KOPT-K1 (cell line): ENCODE results near the gene LCN12.
A peak's percentile ranks its signal among the peaks of the same experiment; 100 is the strongest.

Experiments used
- H3K27ac ChIP-seq: fragments of 200-600 bp; sonication (generic); 2 replicates; pipeline ENCODE4 v1.5.1; 2016; ENCODE audit warnings: antibody characterized with exemption, mild to moderate bottlenecking, low read depth, low read length; ENCODE audit not compliant: poor library complexity, severe bottlenecking
- H3K36me3 ChIP-seq: fragments of 200-600 bp; sonication (generic); 2 replicates; pipeline ENCODE4 v1.5.1; 2017; ENCODE audit warnings: antibody characterized with exemption, mild to moderate bottlenecking, low read length, moderate library complexity; ENCODE audit not compliant: insufficient read depth
- H3K9me3 ChIP-seq: fragments of 200-600 bp; sonication (generic); 2 replicates; pipeline ENCODE4 v1.5.1; 2017; ENCODE audit warnings: antibody characterized with exemption, low read length, mild to moderate bottlenecking; ENCODE audit not compliant: insufficient read depth, poor library complexity, severe bottlenecking

Gene LCN12

DNA sequence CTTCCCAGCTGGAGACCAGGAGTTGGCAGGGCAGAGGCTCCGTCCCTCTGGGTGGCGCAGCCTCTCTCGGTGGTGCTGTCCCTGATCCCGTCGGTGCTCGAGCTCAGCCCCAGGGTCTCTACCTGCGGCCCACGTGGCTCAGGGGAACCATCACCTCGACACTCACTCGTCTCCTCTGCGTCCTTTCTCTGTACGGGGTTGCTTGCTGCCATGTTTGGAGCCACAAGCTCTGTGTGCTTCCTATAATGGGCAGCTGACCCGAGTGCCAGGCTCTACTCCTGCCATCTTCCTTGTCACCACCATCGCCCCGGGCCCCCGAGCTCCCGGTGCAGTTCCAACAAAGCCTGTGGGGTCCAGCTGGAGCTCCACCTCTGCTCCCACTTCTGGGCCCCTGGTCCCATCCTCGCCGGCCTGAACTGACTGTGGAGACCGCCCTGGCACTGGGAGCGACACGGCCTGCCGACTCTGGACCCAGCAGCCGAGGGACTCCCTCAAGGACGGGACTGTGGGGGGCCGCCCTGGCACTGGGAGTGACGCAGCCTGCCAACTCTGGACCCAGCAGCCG, 12.6 kb upstream of the LCN12 start:
- Histone ChIP-seq H3K9me3 (no peaks in the 10 kb centered on the region), H3K27ac (no peak overlapping the region), H3K36me3 (peaks cover 54% of the 10 kb centered on the region; the same call in 1 of the 2 replicates)

DNA sequence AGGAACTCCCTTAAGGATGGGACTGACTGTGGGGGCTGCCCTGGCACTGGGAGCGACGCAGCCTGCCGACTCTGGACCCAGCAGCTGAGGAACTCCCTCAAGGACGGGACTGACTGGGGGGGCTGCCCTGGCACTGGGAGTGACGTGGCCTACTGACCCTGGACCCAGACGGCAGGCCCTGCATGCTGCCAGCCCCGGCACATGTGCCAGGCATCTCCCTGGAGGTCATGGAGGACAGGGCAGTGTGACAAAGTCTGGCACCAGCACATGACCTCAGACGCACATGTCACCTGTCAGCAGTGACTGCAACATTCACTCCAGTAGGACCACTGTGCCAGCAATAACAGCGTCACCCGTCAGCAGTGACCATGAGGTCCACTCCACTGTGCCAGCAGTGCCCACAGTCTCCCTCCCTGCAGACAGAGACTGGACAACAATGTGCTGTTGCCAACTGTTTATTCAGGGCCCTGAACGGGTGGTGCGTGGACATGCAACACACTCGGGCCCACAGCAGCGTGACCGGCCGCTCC, 12.0 kb upstream of the LCN12 start:
- Histone ChIP-seq H3K9me3 (no peaks in the 10 kb centered on the region), H3K36me3 (peaks cover 54% of the 10 kb centered on the region; the same call in 1 of the 2 replicates), H3K27ac (no peak overlapping the region)

DNA sequence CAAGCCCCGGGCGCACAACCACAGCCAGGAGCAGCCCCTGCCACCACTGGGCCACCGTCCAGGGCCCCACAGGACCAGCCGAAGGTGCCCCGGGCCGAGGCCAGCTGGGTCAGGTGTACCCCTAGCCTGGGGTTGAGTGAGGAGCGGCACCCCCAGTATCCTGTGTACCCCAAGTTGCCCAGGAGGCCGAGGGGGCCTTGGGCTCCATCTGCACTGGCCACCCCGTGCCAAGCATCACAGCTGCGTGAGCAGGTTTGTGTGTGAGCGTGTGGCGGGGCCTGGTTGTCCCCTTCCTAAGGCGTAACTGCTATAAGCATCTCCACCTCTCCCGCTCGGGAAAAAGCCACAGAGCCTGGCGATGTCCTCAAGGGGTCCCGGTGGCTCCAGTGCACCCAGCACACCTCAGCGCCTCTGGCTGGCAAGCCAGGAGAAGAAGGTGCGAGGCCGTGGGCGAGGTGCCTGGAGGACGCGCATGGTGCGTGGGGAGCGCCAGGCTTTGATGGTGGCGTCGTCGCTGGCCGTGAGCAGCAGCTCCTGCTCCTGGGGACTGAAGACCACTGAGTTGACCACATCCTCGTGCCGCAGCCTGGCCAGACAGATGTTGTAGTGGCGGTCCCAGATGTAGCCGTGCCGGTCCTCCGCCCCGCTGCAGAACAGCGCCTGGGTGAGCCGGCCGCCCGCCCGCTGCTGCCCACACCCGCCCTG, 11.4 kb upstream of the LCN12 start:
- peaks cover 54% of the 10 kb centered on the region; the same call in 1 of the 2 replicates for H3K36me3 ChIP-seq
- no peak overlapping the region for H3K27ac ChIP-seq
- H3K9me3 ChIP-seq, result no peaks in the 10 kb centered on the region

DNA sequence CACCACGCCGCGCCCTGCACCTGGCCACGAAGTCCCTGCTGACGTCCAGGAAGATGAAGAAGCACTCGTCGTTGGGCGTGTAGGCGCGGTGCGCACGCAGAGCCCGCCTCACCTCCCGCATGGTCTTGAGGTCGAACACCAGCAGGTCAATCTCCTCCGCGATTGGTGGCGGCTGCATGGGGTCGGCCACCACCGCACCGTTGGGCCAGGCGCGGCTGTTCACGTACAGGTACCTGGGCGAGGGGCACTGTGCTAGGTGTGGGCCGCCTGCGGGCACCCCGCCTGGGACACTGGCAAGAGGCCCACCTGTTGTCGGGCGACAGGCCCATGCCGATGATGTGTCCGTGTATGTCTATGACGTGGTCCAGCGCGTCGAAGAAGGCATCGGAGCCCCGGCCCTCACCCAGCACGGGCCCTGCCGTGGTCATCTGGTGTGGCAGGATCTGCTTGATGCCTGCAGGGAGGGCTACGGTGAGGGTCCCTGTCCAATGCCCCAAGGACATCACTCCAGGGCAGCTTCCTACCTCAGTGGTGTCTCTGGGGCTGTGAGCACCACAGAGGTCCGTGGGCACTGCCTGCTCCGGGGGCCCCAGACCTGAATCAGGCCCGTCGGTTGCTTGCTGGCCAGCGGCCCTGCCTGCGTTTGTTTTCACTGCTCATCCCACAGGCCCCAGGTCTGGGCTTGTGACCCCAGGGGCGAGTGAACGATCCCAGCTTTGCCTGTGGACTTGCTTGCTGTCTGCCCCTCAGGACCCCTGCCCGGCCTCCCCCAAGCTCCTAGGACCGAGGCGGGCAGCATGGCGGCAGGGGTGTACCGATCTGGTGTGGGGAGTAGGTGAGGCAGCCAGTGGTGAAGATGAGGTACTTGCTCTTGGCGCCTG, 10.6 kb upstream of the LCN12 start:
- H3K9me3 ChIP-seq, result no peaks in the 10 kb centered on the region
- H3K27ac ChIP-seq, result no peak overlapping the region
- H3K36me3 ChIP-seq, result peaks cover 52% of the 10 kb centered on the region; the same call in 1 of the 2 replicates

DNA sequence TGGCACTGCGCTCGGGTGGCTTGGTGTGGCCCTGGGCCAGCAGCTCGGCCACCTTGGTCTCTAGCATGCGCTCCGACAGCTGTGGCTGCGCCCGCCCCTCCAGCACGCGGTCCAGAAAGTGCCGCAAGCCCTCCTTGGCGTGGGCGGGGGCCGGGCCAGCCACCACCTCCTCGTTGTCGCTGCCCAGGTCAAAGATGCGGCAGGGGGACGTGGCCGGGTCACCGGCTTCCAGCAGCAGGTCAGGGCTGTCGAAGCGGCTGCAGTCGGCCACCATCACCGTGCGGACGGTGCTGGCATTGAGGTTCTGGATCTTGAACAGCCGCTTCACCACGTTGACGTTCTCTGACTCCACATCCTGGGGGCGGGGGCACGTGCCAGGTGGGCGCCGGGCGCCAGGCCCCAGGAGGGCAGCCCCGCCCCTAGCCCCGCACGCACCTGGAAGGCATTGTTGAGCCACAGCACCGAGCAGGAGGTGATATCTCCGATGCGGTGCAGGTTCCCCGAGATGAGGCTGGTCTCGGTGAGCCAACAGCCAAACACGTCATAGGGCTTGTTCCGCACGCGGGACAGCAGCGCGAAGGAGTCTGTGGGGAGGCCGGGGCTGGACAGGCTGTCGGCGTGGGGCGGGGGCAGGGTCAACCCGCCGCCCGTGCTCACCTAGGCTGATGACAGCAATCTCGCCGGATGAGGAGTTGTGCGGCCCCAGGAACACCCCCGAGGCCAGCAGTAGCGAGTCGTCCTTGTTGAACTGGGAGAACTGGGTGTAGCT, 9.8 kb upstream of the LCN12 start:
- H3K9me3 ChIP-seq, result no peaks in the 10 kb centered on the region
- H3K27ac ChIP-seq, result no peak overlapping the region

DNA sequence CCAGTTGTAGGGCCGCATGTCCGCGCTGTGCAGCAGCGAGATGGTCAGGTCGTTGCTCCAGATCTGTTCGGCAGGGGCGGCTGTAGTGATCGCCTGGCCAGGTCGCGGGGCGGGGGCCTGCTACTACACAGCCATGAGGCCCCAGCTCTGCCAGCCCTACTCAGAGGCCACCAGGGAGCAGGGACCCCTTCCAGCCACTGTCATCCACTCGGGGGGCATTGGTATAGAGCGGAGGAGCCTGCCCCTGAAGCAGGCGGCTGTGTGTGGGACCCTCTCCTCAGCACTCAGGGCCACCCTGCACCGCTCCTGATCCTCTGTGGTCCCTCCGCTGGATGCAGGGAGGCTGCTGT, 9.2 kb upstream of the LCN12 start:
- Histone ChIP-seq H3K36me3 (peaks cover 40% of the 10 kb centered on the region; the same call in 1 of the 2 replicates), H3K9me3 (no peaks in the 10 kb centered on the region), H3K27ac (no peak overlapping the region)

More for the DNA sequence above, 9.8 kb upstream of the LCN12 start:
- H3K36me3 ChIP-seq, result peaks cover 45% of the 10 kb centered on the region; the same call in 1 of the 2 replicates

DNA sequence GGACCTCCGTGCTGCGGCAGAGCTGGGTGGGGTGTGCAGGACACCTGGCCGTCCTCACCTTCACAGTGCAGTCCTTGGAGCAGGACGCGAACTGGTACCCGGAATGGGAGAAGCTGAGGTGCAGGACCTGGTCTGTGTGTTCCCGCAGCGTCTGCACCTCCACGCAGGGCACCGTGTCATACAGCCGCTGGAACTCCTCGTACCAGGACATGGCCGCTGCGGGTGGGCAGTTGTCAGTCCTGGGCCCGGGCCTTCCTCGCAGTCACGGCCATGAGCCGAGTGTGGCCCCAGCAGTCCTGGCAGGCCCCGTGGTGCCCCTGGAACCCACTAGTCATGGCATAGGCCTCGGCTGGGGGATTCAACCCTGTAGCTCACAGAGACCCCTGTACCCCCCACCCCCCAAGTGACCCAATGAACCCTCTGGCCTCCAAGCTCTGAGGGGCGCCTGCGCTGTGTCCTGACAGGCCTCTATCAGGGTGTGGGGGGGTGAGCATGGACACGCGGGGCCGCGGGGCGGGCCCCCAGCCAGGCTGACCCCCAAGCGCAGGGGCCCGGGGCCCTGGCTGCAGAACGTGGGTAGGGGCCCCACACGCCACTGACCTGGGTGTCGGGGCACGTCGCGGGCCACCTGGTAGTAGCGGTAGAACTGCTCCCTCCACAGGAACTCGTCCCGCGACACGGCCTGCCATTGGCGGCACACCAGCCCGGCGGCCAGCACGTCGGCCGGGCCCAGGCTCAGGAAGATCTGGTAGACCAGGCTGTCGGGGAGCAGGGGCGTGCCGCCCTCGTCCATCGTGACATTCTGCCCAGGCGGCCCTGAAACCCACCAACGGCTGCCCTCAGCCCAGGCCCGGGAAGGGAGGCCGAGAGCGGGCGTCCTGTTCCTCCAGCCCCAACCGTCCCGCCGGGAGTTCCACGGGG, 8.5 kb upstream of the LCN12 start:
- Histone ChIP-seq H3K9me3 (no peaks in the 10 kb centered on the region), H3K27ac (peak overlapping the region; percentile 85), H3K36me3 (peaks cover 37% of the 10 kb centered on the region; the same call in 1 of the 2 replicates)

DNA sequence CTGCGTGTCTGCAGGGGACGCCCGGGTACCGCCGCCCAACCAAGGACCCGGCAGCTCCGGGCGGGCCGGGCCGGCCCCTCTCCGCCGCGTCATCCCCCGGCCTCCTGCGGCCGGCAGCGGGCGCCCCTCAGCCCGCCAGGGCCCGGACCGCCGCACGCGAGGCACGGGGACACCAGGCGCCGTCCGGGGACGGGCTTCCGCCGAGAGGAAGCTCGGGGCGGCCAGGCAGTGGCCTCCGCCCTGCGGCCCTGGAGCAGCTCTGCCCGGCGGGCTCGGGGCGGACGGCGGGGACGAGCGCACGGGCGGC, 7.9 kb upstream of the LCN12 start:
- Histone ChIP-seq H3K27ac (peak overlapping the region; percentile 85), H3K9me3 (no peaks in the 10 kb centered on the region), H3K36me3 (peaks cover 35% of the 10 kb centered on the region; the same call in 1 of the 2 replicates)

DNA sequence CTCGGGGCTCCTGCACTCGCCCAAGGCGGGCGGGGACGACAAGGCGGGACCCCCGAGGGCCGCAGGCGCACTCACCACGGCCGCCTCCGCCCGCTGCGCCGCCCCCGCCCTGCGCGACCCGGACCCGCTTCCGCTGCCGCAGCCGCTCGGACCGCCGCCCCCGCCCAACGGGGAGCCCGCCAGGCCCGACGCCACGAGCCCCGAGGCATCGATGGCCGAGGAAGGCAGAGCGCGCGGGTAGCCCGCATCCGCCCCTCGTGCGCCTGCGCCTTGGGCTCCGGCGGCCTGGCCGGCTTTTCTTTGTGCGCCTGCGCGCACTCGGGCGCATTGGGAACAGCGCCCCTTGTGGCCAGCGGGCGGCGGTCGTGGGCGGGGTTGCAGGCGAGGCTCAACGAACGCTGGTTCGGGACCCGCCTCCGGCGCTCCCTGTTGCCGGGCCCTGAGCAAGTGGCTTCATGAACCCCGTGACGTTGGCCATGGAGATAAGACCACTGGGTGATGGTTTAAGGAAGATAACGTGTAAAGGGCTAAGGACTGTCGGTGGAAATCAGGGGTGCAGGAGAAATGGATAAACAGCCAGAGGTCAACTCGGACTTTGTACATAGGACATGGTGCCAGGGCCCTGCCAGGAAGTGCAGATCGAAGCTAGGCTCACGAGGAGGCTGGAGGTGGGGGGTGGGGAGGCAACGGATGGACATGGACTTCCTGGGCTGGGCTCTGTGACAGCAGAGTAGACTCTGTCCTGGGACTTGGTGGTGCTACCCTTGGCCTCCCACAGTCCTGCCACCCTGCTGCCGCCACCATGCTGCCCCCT, 7.3 kb upstream of the LCN12 start, which contains the start of the genes C8G and FBXW5:
C8G (plus strand) TSS at position 725 of the 814 bp plus-strand sequence; CDS start at position 803, 78 bp downstream.
FBXW5 (minus strand) TSS at position 220 of the 814 bp plus-strand sequence. CDS start 655 bp downstream, outside the sequence.
- H3K9me3 ChIP-seq, result no peaks in the 10 kb centered on the region
- H3K36me3 ChIP-seq, result peaks cover 29% of the 10 kb centered on the region; the same call in 1 of the 2 replicates
- peak within 1 kb of the TSS; percentile 85 for H3K27ac ChIP-seq

DNA sequence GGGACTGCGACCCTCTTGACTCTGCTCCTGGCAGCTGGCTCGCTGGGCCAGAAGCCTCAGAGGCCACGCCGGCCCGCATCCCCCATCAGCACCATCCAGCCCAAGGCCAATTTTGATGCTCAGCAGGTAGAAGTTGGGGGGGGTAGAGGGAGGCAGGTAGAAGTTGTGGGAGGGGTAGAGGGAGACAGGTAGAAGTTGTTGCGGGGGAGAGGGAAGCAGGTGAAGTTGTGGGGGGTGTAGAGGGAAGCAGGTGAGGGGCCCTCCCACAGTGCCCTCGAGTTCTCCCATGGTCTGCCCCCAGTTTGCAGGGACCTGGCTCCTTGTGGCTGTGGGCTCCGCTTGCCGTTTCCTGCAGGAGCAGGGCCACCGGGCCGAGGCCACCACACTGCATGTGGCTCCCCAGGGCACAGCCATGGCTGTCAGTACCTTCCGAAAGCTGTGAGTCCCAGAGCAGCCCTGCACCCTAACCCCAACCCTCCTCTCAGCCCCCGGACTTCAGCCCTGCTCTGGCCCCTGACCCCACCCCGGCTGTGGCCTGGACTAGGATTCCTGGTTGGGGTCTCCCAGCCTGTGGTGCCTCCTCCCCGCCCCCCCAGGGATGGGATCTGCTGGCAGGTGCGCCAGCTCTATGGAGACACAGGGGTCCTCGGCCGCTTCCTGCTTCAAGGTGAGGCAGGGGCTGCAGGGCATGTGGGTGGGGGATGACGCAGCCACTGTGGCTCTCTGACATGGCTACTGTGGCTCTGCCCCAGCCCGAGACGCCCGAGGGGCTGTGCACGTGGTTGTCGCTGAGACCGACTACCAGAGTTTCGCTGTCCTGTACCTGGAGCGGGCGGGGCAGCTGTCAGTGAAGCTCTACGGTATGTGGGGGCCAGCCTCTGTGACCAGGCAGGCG, 6.5 kb upstream of the LCN12 start:
- H3K36me3 ChIP-seq, result peaks cover 21% of the 10 kb centered on the region; the same call in 1 of the 2 replicates
- H3K9me3 ChIP-seq, result no peaks in the 10 kb centered on the region
- H3K27ac ChIP-seq, result no peak overlapping the region

DNA sequence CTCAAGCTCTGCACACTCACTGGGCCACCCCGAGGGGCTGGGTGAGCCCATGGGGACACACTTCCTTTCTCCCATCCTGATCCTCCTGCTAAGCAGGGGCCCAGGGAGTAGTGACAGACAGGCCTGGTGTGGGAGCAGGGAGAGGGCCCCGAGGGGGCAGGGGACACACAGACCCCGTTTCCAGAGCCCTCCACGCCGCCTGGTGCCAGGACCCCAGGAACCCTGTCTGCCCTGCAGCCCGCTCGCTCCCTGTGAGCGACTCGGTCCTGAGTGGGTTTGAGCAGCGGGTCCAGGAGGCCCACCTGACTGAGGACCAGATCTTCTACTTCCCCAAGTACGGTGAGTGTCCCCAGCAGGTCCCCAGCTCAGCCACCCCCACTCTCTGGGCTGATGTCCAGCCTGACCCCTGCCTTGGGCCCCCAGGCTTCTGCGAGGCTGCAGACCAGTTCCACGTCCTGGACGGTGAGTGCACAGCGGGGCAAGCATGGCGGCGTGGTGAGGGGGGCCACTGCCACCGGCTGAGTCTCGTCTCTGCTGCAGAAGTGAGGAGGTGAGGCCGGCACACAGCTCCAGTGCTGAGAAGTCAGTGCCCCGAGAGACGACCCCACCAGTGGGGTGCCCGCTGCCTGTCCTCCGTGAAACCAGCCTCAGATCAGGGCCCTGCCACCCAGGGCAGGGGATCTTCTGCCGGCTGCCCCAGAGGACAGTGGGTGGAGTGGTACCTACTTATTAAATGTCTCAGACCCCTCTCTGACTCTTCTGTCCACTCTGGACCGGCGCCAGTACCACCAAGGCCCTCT, 5.6 kb upstream of the LCN12 start:
- no peaks in the 10 kb centered on the region for H3K9me3 ChIP-seq
- peaks cover 12% of the 10 kb centered on the region; the same call in 1 of the 2 replicates for H3K36me3 ChIP-seq
- no peak overlapping the region for H3K27ac ChIP-seq
